ENCODE measurements around the gene PDGFRA.

PDGFRA gene

DNA sequence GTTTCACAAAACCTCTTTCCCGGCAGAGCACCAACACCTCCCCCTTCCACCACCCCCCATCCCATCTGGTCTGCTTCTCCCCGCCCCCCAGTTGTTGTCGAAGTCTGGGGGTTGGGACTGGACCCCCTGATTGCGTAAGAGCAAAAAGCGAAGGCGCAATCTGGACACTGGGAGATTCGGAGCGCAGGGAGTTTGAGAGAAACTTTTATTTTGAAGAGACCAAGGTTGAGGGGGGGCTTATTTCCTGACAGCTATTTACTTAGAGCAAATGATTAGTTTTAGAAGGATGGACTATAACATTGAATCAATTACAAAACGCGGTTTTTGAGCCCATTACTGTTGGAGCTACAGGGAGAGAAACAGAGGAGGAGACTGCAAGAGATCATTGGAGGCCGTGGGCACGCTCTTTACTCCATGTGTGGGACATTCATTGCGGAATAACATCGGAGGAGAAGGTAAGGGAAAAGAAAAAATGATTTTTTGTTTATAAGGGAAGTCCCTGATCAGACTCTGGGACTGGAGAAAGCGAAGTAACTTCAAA, at the start of gene PDGFRA:
Gene PDGFRA, plus strand, starts transcription at position 333 of the 541 bp plus-strand sequence. CDS start 29,476 bp downstream, outside the sequence.
- H3K9me3 ChIP-seq (ENCODE audit: control insufficient read depth, insufficient read depth, low read depth, low read length) = no peaks in the 10 kb centered on the region
- ChIA-PET CTCF (interaction anchor here (0.5 to 4.6 kb wide), 6 partner anchors 10 to 1213 kb away, joined by 3 to 29 read pairs (median 3); no protein-coding TSS in a partner anchor), POLR2A (no interaction called here)
- H3K4me1 ChIP-seq (ENCODE audit: control insufficient read depth, insufficient read depth, low read length) = no peaks in the 10 kb centered on the region
- H3K4me3 ChIP-seq (ENCODE audit: low read depth, low read length) = no peak within 1 kb of the TSS
- H3K36me3 ChIP-seq (ENCODE audit: control insufficient read depth in 2 of 2, insufficient read depth in 1 of 2, low read length in 2 of 2) = no peaks in the 10 kb centered on the region
- H3K27ac ChIP-seq (ENCODE audit: extremely low read depth, low read depth, low read length) = no peak within 1 kb of the TSS
- TF ChIP-seq ZNF837 (tag by site-specific recombination; IDR thresholded peaks at IDR 0.05) (no peak), SP3 (tag by site-specific recombination; IDR thresholded peaks at IDR 0.05) (no peak)

DNA sequence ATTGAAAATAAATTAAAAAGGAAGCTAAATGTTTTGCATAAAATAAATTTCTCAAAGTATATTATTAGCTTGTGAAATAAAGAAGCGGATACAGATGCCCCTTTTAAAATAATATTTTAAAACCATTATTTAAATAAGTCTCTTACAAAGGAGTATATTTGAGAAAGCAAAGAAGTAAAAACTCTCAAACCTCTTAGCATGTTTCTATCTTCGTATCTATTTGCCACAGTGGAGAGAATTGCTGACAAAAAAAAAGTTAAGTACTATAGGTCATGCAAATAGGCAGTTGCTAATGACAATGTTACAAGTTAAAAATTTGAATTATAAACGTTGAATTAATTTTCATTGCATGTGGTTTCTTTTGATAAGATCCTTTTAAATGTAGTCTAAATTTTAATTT, 44.5 kb upstream of the PDGFRA start:
- CTCF ChIA-PET = interaction anchor here (0.7 kb wide), 1 partner anchor 211 kb away, joined by 3 read pairs; no protein-coding TSS in a partner anchor
- H3K4me1 ChIP-seq (ENCODE audit: control insufficient read depth, insufficient read depth, low read length) = no peaks in the 10 kb centered on the region
- H3K9me3 ChIP-seq (ENCODE audit: control insufficient read depth, insufficient read depth, low read depth, low read length) = no peaks in the 10 kb centered on the region
- no peak overlapping the region for H3K27ac ChIP-seq (ENCODE audit: extremely low read depth, low read depth, low read length)
- POLR2A ChIA-PET = interaction anchor here (0.6 kb wide), 1 partner anchor 467 kb away, joined by 5 read pairs; no protein-coding TSS in a partner anchor
- no peaks in the 10 kb centered on the region for H3K36me3 ChIP-seq (ENCODE audit: control insufficient read depth in 2 of 2, insufficient read depth in 1 of 2, low read length in 2 of 2)
- no peak for TF ChIP-seq ZNF423 (tag by site-specific recombination; IDR thresholded peaks at IDR 0.05)
- no peak for TF ChIP-seq YY2 (tag by site-specific recombination; IDR thresholded peaks at IDR 0.05)
- TF ChIP-seq, protein P1, sequence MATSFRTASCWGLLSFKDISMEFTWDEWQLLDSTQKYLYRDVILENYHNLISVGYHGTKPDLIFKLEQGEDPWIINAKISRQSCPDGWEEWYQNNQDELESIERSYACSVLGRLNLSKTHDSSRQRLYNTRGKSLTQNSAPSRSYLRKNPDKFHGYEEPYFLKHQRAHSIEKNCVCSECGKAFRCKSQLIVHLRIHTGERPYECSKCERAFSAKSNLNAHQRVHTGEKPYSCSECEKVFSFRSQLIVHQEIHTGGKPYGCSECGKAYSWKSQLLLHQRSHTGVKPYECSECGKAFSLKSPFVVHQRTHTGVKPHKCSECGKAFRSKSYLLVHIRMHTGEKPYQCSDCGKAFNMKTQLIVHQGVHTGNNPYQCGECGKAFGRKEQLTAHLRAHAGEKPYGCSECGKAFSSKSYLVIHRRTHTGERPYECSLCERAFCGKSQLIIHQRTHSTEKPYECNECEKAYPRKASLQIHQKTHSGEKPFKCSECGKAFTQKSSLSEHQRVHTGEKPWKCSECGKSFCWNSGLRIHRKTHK (tag by site-specific recombination; IDR thresholded peaks at IDR 0.05) = no peak
- TF ChIP-seq GLI4 (tag by site-specific recombination; IDR thresholded peaks at IDR 0.05) = no peak
- TF ChIP-seq SCRT1 (tag by site-specific recombination; IDR thresholded peaks at IDR 0.05; ENCODE audit: borderline replicate concordance) = no peak
- no peak for TF ChIP-seq GFI1B (tag by site-specific recombination; IDR thresholded peaks at IDR 0.05)
- TF ChIP-seq, protein P2, sequence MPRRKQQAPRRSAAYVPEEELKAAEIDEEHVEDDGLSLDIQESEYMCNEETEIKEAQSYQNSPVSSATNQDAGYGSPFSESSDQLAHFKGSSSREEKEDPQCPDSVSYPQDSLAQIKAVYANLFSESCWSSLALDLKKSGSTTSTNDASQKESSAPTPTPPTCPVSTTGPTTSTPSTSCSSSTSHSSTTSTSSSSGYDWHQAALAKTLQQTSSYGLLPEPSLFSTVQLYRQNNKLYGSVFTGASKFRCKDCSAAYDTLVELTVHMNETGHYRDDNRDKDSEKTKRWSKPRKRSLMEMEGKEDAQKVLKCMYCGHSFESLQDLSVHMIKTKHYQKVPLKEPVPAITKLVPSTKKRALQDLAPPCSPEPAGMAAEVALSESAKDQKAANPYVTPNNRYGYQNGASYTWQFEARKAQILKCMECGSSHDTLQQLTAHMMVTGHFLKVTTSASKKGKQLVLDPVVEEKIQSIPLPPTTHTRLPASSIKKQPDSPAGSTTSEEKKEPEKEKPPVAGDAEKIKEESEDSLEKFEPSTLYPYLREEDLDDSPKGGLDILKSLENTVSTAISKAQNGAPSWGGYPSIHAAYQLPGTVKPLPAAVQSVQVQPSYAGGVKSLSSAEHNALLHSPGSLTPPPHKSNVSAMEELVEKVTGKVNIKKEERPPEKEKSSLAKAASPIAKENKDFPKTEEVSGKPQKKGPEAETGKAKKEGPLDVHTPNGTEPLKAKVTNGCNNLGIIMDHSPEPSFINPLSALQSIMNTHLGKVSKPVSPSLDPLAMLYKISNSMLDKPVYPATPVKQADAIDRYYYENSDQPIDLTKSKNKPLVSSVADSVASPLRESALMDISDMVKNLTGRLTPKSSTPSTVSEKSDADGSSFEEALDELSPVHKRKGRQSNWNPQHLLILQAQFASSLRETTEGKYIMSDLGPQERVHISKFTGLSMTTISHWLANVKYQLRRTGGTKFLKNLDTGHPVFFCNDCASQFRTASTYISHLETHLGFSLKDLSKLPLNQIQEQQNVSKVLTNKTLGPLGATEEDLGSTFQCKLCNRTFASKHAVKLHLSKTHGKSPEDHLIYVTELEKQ (tag by site-specific recombination; IDR thresholded peaks at IDR 0.05; ENCODE audit: borderline replicate concordance) = no peak
- no peak for TF ChIP-seq ZNF248 (tag by site-specific recombination; IDR thresholded peaks at IDR 0.05)
- no peak for TF ChIP-seq SALL2 (tag by site-specific recombination; IDR thresholded peaks at IDR 0.05; ENCODE audit: borderline replicate concordance)
- no peak for TF ChIP-seq ZBTB48 (tag by site-specific recombination; IDR thresholded peaks at IDR 0.05)
- no peak for TF ChIP-seq GLIS1 (tag by site-specific recombination; IDR thresholded peaks at IDR 0.05)
- TF ChIP-seq ZNF266 (tag by site-specific recombination; IDR thresholded peaks at IDR 0.05; ENCODE audit: low read depth) = no peak
- TF ChIP-seq ZNF169 (tag by site-specific recombination; IDR thresholded peaks at IDR 0.05) = no peak
- H3K4me3 ChIP-seq (ENCODE audit: low read depth, low read length) = no peak overlapping the region

DNA sequence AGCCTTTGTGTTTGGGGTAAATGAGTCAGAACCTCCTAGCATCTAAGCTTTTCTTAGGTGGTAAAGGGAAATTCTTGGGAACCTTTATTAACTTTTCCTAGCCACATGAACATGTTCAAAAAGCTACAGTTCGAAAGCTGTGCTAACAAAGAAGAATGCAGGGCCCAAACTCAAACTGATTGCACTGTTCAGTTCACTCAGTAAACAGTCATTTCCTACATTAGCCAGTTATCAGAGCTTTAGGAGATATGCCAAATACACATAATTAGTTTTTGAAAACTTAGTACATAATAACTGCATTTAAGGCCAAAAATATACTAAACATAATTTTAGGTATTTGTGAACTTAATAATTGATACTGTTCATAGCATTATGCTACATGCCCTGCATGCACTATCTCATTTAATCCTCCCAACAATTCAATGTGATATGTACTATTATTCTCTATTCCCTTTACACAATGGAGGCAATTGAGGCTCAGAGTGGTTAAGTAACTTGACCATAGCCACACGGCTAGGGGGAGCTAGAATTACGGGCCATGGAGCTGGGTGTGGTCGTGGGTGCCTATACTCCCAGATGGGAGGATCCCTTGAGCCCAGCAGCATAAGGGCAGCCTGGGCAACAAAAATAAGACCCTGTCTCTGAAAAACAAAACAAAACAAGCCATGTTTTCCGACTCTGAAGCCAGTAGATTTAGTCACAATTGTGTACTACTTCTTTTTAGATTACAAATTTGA, 43.9 kb upstream of the PDGFRA start:
- no peak overlapping the region for H3K4me3 ChIP-seq (ENCODE audit: low read depth, low read length)
- no peaks in the 10 kb centered on the region for H3K9me3 ChIP-seq (ENCODE audit: control insufficient read depth, insufficient read depth, low read depth, low read length)
- POLR2A ChIA-PET = interaction anchor here (0.6 kb wide), 1 partner anchor 467 kb away, joined by 5 read pairs; no protein-coding TSS in a partner anchor
- no peaks in the 10 kb centered on the region for H3K4me1 ChIP-seq (ENCODE audit: control insufficient read depth, insufficient read depth, low read length)
- no peaks in the 10 kb centered on the region for H3K36me3 ChIP-seq (ENCODE audit: control insufficient read depth in 2 of 2, insufficient read depth in 1 of 2, low read length in 2 of 2)
- CTCF ChIA-PET = no interaction called here
- no peak overlapping the region for H3K27ac ChIP-seq (ENCODE audit: extremely low read depth, low read depth, low read length)
- TF ChIP-seq ZNF707 (tag by site-specific recombination; IDR thresholded peaks at IDR 0.05) (no peak), ZNF544 (tag by site-specific recombination; IDR thresholded peaks at IDR 0.05) (no peak), YY2 (tag by site-specific recombination; IDR thresholded peaks at IDR 0.05) (no peak), ZNF114 (tag by site-specific recombination; IDR thresholded peaks at IDR 0.05) (no peak), OVOL3 (tag by site-specific recombination; IDR thresholded peaks at IDR 0.05) (no peak), ZNF223 (tag by site-specific recombination; IDR thresholded peaks at IDR 0.05) (no peak)

Measured in HEK293 (cell line).